Hepatocyte (in vitro differentiated cells): Measurements from ENCODE around the gene SLC44A4.

Source experiments
- EZH2 ChIP-seq: fragments of 200-600 bp; sonication (generic); IDR thresholded peaks from 2 replicates; pipeline ENCODE4 v1.6.1; 2016; ENCODE audit warnings: antibody characterized with exemption, mild to moderate bottlenecking, borderline replicate concordance
- EZH2phosphoT487 ChIP-seq: fragments of 200-600 bp; sonication (generic); IDR thresholded peaks from one replicate; pipeline ENCODE4 v1.6.1; 2018; ENCODE audit warnings: antibody characterized with exemption, mild to moderate bottlenecking, low read depth, moderate library complexity; ENCODE audit not compliant: unreplicated experiment, severe bottlenecking
- TF ChIP-seq, protein P1 (sequence below): fragments of 200-600 bp; sonication (generic); IDR thresholded peaks from 2 replicates; pipeline ENCODE4 v1.5.1; 2016; ENCODE audit warnings: antibody characterized with exemption, mild to moderate bottlenecking; ENCODE audit not compliant: poor library complexity

DNA sequence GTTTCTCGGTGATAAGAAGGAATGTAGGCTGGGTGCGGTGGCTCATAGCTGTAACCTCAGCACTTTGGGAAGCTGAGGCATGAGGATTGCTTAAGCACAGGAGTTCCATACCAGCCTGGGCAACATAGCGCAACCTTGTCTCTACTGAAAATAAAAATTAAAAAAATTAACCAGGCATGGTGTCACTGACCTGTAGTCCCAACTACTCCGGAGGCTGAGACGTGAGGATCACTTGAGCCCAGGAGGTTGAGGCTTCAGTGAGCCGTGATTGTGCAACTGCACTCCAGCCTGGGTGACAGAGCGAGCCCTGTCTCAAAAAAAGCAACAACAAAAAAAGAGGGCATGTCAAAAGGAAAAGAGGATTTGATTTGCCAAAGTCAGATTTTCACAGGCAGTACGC is 20.1 kb downstream of the SLC44A4 start:
- TF ChIP-seq, protein P1, sequence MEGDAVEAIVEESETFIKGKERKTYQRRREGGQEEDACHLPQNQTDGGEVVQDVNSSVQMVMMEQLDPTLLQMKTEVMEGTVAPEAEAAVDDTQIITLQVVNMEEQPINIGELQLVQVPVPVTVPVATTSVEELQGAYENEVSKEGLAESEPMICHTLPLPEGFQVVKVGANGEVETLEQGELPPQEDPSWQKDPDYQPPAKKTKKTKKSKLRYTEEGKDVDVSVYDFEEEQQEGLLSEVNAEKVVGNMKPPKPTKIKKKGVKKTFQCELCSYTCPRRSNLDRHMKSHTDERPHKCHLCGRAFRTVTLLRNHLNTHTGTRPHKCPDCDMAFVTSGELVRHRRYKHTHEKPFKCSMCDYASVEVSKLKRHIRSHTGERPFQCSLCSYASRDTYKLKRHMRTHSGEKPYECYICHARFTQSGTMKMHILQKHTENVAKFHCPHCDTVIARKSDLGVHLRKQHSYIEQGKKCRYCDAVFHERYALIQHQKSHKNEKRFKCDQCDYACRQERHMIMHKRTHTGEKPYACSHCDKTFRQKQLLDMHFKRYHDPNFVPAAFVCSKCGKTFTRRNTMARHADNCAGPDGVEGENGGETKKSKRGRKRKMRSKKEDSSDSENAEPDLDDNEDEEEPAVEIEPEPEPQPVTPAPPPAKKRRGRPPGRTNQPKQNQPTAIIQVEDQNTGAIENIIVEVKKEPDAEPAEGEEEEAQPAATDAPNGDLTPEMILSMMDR, result no peak
- TF ChIP-seq EZH2, result no peak
- no peak for TF ChIP-seq EZH2phosphoT487
